Endothelial cell of umbilical vein (primary cell): ENCODE measurements around the gene STK17B.

ENCODE experiments used
- CTCF ChIP-seq, 2 donors: IDR thresholded peaks; 1 replicate in 1 of 2; 2 replicates in 1 of 2; pipeline ENCODE4 v1.5.1; 2011; ENCODE audit warnings: low read length in 2 of 2, mild to moderate bottlenecking in 2 of 2, moderate library complexity in 2 of 2, control low read depth in 1 of 2, inconsistent platforms in 1 of 2, low read depth in 1 of 2; ENCODE audit not compliant: insufficient read depth in 1 of 2; ENCODE audit errors: extremely low read depth in 1 of 2
- EZH2 ChIP-seq: IDR thresholded peaks from 2 replicates; pipeline ENCODE4 v1.6.1; 2012; ENCODE audit warnings: borderline replicate concordance, low read depth, mild to moderate bottlenecking, moderate library complexity, low read length, inconsistent platforms; ENCODE audit not compliant: severe bottlenecking
- JUN ChIP-seq: IDR thresholded peaks from 2 replicates; pipeline ENCODE4 v1.6.1; 2011; ENCODE audit warnings: borderline replicate concordance, low read depth; ENCODE audit not compliant: insufficient read length, insufficient read depth
- MAX ChIP-seq: IDR thresholded peaks from 2 replicates; pipeline ENCODE4 v1.6.1; 2011; ENCODE audit not compliant: insufficient read depth, insufficient read length
- MYC ChIP-seq: IDR thresholded peaks from one replicate; pipeline ENCODE4 v1.6.1; 2011; ENCODE audit warnings: mild to moderate bottlenecking, low read depth, low read length
- POLR2A ChIP-seq: IDR thresholded peaks from 2 replicates; pipeline ENCODE4 v1.6.1; 2012; ENCODE audit warnings: low read depth, mild to moderate bottlenecking, control low read depth, low read length
- POLR2AphosphoS5 ChIP-seq: IDR thresholded peaks from 2 replicates; pipeline ENCODE4 v1.6.1; 2012; ENCODE audit warnings: low read depth, mild to moderate bottlenecking, control low read depth, low read length, moderate library complexity; ENCODE audit not compliant: insufficient read depth

- no peak for TF ChIP-seq EZH2
- no peak for TF ChIP-seq CTCF (IDR thresholded peaks at IDR 0.05; ENCODE audit: extremely low read depth in 1 of 2, insufficient read depth in 1 of 2, low read depth in 1 of 2, low read length in 2 of 2)
- TF ChIP-seq POLR2A: no peak
- no peak for TF ChIP-seq POLR2AphosphoS5
- TF ChIP-seq MYC: no peak
- no peak for TF ChIP-seq MAX
- no peak for TF ChIP-seq JUN
Measured at GRCh38 chr2:196130039-196130825, 41.1 kb downstream of the STK17B start.
